GM12891 (cell line): ENCODE results near the gene ATE1.

Experiments used
- DNase-seq: peaks from one replicate; pipeline ENCODE4 v3.0.0; 2011; ENCODE audit warnings: low spot score; ENCODE audit not compliant: insufficient read length
- FAIRE-seq: peaks from 2 replicates; lab custom pipeline; 2011; peaks lifted over from hg19 to GRCh38; lab: Jason Lieb, UNC
- PAX5 ChIP-seq: IDR thresholded peaks from 2 replicates; pipeline ENCODE4 v1.6.1; 2011; ENCODE audit warnings: low read length, moderate library complexity, mild to moderate bottlenecking; ENCODE audit not compliant: insufficient read depth, severe bottlenecking
- POLR2A ChIP-seq: IDR thresholded peaks from 2 replicates; pipeline ENCODE4 v1.6.1; 2011; ENCODE audit warnings: low read depth, low read length, control low read depth
- POLR2AphosphoS5 ChIP-seq: IDR thresholded peaks from 2 replicates; pipeline ENCODE4 v1.6.1; 2011; ENCODE audit warnings: low read depth, low read length, control low read depth
- POU2F2 ChIP-seq: IDR thresholded peaks from 2 replicates; pipeline ENCODE4 v1.6.1; 2011; ENCODE audit warnings: low read depth, mild to moderate bottlenecking, control low read depth, low read length, moderate library complexity
- SPI1 ChIP-seq: IDR thresholded peaks from 2 replicates; pipeline ENCODE4 v1.6.1; 2011; ENCODE audit warnings: low read depth, low read length, control low read depth
- TAF1 ChIP-seq: IDR thresholded peaks from 2 replicates; pipeline ENCODE4 v1.6.1; 2011; ENCODE audit warnings: low read depth, low read length, control low read depth

ATE1 gene

GRCh38 chr10:121803611-121804010, 124.2 kb downstream of the ATE1 start:
- DNase-seq (no peak), FAIRE-seq (no peak)
- no peak for TF ChIP-seq PAX5
- no peak for TF ChIP-seq POLR2AphosphoS5
- TF ChIP-seq POU2F2: no peak
- TF ChIP-seq POLR2A: no peak
- no peak for TF ChIP-seq SPI1
- TF ChIP-seq TAF1: no peak

DNA sequence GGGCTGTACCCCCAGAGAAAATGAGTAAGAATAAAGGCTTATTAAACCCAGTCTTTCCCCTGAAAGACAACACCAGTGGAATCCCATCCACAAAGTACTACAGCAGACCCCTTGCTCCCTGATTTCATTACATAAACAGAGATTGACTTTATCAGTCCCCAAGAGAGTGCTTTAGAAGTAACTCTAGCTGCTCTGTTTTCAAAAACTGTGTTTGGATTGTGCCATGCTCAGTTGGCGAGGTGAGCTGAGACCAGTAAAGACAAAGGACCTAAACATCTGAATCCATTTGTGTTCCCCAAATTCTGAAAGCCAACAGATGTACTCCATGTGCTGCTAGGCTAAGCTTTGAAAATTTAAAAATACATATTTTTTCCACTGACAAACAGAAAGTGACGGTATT, 127.0 kb downstream of the ATE1 start:
- FAIRE-seq: no peak
- DNase-seq: no peak
- TF ChIP-seq PAX5 (no peak), POLR2AphosphoS5 (no peak), TAF1 (no peak), POLR2A (no peak), POU2F2 (no peak), SPI1 (no peak)

GRCh38 chr10:121800146-121800545, 127.7 kb downstream of the ATE1 start:
- DNase-seq: no peak
- TF ChIP-seq POLR2A: no peak
- TF ChIP-seq POLR2AphosphoS5: no peak
- no peak for TF ChIP-seq SPI1
- TF ChIP-seq PAX5: no peak
- TF ChIP-seq TAF1: no peak
- TF ChIP-seq POU2F2: no peak
- FAIRE-seq: no peak

- FAIRE-seq (no peak), DNase-seq (no peak)
- TF ChIP-seq SPI1 (no peak), PAX5 (no peak), POU2F2 (no peak), POLR2AphosphoS5 (no peak), POLR2A (no peak), TAF1 (no peak)
Measured at GRCh38 chr10:121797490-121797889, 130.3 kb downstream of the ATE1 start.

DNA sequence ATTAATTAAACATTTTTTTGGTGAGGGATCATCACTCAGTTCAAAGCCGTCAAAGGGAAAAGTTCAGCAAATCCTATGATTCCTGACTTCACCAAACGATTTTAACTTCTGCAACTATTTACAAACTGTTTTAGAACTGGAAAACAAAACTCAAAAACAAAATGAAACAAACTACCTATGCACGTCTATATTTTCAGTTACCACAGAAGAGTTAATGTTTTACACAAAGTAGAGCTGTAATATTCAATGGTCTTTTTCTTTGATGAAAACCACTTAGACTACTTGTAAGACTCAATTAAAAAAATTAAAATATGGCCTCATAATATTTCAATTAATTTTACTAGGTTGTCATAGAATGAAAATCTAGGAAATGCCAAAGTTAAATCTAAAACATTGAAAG, 131.5 kb downstream of the ATE1 start:
- DNase-seq (no peak), FAIRE-seq (no peak)
- TF ChIP-seq TAF1 (no peak), PAX5 (no peak), POU2F2 (no peak), POLR2A (no peak), POLR2AphosphoS5 (no peak), SPI1 (no peak)

- DNase-seq: no peak
- no peak for FAIRE-seq
- no peak for TF ChIP-seq POLR2A
- no peak for TF ChIP-seq POU2F2
- TF ChIP-seq SPI1: no peak
- no peak for TF ChIP-seq TAF1
- TF ChIP-seq PAX5: no peak
- no peak for TF ChIP-seq POLR2AphosphoS5
Measured at GRCh38 chr10:121792198-121792597, 135.6 kb downstream of the ATE1 start.

DNA sequence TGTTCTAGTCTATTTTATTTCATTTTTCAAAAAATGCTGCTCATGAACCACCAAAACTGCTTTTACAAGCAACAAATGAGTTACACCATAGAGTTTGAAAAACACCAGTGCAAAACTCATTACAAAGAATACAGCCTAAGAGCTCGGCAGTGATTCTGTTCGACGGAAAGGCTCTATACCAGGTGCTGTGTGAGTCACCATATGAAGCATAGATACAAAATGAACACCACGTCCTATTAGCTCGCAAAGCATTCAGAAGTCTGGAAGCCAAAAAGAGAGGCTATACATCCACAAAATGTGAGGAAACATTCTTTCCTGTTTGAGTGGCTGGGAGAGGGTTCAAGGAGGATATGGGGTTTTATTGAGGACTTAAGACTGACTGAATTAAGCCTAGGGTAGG, 136.1 kb downstream of the ATE1 start:
- no peak for TF ChIP-seq SPI1
- no peak for TF ChIP-seq PAX5
- no peak for TF ChIP-seq POLR2A
- no peak for TF ChIP-seq POLR2AphosphoS5
- no peak for TF ChIP-seq POU2F2
- no peak for TF ChIP-seq TAF1
- FAIRE-seq: no peak
- DNase-seq: no peak

DNA sequence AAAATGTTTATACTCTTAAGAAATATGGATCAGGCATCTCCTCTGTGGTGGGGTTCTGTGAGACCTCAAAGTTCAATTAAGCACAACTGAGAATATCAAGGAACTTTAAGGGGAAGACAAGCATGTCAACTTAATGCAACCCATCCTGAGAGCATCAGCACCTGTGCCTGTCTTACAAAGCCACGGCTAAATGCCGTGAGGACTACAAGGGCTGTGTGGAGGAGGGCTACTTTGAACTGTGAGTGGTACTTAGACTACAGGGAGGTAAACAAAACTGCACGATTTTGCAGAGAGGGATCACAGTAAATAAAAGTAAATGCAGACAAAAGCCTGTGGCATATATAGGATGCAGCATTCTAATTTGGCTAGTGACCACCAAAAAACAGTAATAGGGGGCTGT, 139.1 kb downstream of the ATE1 start:
- no peak for TF ChIP-seq PAX5
- no peak for TF ChIP-seq POLR2A
- TF ChIP-seq POLR2AphosphoS5: no peak
- TF ChIP-seq SPI1: no peak
- no peak for TF ChIP-seq POU2F2
- TF ChIP-seq TAF1: no peak
- FAIRE-seq (no peak), DNase-seq (no peak)

- no peak for TF ChIP-seq PAX5
- TF ChIP-seq POU2F2: no peak
- no peak for TF ChIP-seq POLR2AphosphoS5
- TF ChIP-seq TAF1: no peak
- no peak for TF ChIP-seq SPI1
- no peak for TF ChIP-seq POLR2A
- no peak for FAIRE-seq
- no peak for DNase-seq
Measured at GRCh38 chr10:121788115-121788514, 139.7 kb downstream of the ATE1 start.

DNA sequence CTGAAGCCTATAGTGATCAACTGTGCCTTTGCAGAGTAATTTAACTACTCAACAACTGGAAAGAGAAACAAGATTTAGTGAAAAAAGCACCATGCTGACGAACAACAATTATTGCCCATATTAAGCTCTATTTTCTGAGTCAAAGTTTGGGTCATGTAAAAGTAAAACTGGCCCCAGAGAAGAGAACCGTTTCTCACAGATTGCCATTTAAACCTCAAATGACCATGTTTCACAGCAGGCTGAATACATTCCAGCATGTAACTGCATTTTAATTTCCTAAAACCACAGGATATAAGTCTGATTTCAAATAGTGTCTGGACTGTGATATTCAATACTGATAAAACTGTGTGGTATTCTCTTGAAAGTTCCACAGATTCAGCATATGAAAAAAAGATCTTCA, 140.7 kb downstream of the ATE1 start:
- TF ChIP-seq PAX5 (no peak), POLR2A (no peak), POLR2AphosphoS5 (no peak), TAF1 (no peak), SPI1 (no peak), POU2F2 (no peak)
- FAIRE-seq (no peak), DNase-seq (no peak)
